GM18870 (cell line): ENCODE measurements around the gene ACOT9.
"Not testable (repeated sequence)": the region's sequence is repeated elsewhere in the genome, so short reads cannot be mapped to it uniquely, and the experiment has no call there.

Experiments
- ATAC-seq: cut with Tn5 transposase; IDR thresholded peaks from one replicate; pipeline ENCODE4 v1.9.1; 2021; ENCODE audit warnings: moderate library complexity; ENCODE audit not compliant: unreplicated experiment

Gene ACOT9

DNA sequence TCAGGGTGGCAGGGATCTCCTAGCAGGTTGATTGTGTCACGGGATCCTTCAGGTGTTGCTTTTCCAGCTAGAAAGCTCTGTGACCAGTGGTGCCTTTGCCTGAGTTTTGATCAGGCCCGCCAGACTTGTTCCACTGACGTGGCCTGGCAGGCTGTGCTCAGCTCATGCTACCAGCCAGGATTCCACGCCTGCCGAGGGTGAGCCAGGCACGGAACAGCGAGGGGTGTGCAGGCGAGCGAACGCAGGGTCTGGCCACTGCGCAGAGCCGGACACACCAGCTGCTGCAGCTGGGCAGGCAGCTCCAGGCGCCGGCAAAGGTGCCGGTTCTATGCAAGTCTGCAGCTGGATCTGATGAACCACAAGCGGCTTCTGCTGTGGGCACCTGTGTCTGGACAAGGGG, 22.8 kb upstream of the ACOT9 start:
- no peak for ATAC-seq

DNA sequence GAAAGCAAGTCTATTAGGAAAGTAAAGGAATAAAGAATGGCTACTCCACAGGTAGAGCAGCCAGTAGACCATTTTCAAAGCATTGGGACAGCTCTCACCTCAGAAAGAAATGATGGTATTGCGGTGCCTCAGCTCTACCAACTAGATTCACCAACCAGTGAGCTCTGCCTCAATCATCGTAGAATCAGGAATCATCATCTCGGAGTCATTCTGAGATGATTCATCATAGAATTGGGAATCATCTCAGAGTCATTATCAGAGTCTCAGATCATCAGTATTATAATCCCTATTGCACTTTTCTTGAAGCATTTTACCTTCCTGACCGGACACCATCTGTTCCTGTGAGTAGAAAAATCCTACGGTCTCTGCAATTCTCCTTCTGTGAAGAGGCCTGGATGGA, 22.4 kb upstream of the ACOT9 start:
- no peak for ATAC-seq

DNA sequence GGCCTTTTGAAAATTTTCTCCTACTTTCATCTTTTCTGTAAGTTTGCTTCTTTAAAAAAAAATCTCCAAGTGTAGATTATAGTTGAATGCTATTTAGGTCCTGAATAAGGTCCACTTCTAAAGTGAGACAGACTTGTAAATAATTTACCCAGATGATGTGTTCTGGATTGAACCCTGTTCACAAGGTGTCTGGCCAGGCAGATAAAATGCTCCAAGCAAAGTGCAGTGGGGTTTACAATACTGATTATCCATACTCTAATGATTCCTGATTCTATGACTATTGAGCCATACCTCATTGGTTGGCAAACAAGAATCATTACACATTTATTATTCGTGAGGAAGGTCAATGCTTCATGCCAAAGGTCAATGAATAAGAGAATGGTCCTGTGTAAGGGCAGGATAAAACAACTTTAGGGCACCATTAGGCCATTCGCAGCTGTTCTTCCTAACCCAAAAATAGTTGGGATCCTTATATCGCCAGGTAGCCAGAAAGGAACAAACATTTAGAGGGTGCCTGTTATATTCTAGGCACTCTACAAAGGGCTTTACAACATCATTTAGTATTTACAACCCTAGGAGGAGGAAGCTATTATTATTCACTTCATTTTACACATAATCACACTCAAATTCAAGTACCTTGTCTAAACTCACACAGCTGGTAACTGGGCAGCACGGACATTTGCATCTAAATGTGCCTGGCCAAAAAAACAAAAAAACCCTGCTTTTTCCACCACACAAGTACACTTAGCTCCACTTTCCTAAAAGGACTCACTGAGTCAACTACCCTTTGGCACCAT, 21.3 kb upstream of the ACOT9 start:
- no peak for ATAC-seq

DNA sequence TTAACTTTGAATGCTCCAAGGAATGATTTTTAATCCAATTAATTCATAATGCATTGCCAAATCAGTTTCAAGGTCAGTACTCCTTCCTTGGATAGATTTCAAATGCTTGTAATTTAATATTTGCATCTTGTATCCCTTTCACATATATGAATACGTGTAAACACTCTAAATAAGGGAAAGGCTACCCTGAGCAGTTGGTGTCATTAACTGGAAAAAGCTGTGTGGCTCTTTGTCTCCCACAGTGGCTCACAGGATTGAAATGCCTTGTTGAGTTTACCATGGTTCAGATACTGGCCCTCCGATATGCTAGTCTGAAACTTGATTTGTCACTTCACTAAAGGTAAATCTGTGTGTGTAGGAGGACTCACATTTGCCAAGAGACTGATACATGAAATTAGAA, 16.7 kb upstream of the ACOT9 start:
- ATAC-seq, result no peak

DNA sequence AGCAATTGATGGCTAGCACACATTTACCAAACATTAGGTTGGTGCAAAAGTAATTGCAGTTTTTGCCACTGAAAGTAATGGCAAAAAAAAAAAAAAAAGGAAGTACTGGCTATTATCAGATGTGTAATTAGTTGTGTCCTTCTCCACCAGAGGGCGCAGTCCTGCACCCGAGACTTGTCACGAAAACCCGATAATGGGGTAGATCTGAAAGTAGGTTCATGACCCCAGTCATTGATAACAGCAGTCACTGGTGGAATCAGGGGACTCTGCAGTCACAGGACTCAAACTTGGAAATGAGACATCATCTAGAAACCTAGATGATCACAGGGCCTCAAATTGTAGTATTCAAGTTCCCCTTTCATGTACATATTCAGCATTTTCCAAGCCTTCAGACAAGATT, 13.1 kb upstream of the ACOT9 start:
- ATAC-seq, result peak; percentile 70

DNA sequence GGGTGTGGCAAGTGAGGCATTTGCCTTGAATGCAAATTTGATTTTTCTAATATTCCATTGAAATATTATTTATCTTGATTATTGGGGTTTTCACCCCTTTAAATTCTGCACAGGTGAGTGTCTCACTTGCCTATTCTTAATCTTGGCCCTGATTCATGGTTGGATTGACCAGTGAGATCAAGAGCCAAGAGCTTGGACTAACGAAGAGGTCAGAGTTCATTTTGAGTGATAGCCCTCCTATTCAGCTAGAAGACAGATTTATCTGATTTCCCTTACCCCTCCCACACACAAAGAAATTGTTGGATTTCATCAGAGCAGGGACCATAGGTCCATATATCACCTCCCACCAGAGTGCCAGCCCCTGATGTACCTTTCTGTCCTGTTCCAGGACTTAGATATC, 11.6 kb upstream of the ACOT9 start:
- no peak for ATAC-seq

DNA sequence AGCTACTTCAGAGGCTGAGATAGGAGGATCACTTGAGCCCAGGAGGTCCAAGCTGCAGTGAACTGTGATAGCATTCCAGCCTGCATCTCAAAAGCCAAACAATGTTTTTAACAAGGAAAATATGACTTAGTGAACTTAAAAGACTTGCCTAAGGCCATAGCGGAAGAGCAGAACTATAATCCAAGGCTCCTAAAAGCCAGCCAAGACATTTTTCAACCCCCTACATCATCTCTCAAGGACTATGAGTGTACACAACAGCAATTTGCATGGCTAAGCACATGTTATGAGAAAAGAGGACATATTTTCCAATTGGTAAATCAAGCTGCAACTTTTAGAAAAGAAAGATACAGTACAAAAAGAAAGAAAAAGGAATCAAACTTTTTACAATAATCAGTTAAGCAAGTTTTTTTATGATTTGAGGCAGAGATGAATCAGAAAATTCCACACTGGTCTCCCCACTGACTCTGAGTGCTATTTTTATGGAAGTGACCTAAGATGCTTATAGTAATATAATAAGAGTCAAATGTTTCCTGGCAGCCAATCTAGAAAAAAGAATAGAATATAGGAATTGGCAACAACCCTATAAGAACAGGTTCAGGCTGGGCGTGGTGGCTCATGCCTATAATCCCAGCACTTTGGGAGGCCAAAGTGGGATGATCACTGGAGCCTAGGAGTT, 9.8 kb upstream of the ACOT9 start:
- ATAC-seq, result no peak

DNA sequence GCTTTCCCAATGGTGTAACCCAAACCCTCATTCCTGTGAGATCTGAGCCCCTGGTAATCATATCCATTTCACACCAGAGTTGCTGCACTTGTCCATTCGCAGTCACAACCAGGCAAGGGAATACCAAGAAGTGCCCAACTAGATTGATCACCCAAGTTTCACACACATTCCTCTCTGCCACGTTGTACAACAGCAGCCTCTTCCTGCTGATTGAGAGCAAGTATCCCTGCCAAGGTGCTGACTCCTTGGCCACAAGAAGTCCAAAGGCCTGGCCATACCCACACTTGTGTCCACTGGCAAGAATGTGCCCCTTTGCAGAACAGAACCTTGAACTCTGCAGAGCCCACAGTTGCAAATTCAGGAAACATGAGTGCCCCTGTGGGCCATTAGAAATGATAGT, 6.5 kb upstream of the ACOT9 start:
- ATAC-seq, result no peak

DNA sequence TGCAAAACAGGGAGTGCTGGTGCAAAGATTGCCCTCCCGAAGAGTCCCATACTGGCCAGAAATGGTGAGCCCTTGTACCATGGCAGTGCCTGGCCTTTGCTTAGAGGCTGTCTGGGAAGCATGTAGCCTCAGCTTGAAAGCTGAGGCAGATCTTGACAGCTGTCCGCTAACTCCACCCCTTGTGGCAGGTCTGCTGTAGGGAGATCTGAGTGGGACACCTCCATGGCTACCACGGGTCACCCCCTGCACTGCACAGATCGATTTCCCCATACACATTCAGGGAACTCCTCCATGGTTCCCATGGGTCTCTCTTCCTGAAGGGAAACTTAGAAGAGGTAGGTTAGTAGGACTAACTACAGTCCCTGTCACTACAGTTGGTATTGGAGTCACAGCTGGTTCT, 6.1 kb upstream of the ACOT9 start:
- ATAC-seq, result no peak

DNA sequence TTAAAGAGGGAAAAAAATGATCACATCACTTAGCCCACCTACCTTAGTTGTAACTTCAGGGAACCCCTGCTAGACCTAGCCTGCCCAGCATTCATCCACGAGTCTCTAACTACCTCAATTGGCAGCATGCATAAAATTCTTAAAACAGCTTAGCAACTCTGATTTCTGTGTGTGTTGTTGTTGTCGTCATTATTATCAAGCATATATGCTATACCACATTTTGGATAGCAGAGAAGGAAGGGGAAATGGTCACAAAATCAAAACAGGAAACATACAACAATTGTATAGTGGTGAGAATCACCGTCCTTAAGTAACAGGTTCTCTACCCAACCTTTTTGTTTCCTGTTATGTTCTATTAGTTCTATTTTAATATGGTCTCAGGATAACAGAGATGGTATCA, 2.7 kb upstream of the ACOT9 start:
- ATAC-seq, result no peak

DNA sequence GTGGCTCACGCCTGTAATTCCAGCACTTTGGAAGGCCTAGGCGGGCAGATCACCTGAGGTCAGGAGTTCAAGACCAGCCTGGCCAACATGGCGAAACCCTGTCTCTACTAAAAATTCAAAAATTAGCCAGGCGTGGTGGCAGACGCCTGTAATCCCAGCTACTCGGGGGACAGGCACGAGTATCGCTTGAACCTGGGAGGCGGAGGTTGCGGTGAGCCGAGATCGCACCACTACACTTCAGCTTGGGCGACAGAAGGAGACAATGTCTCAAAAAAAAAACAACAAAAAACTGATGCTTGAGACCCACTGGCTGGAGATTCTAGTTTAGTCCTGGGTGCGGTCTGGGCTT, 521 bp upstream of the ACOT9 start:
- ATAC-seq, result not testable (repeated sequence)

DNA sequence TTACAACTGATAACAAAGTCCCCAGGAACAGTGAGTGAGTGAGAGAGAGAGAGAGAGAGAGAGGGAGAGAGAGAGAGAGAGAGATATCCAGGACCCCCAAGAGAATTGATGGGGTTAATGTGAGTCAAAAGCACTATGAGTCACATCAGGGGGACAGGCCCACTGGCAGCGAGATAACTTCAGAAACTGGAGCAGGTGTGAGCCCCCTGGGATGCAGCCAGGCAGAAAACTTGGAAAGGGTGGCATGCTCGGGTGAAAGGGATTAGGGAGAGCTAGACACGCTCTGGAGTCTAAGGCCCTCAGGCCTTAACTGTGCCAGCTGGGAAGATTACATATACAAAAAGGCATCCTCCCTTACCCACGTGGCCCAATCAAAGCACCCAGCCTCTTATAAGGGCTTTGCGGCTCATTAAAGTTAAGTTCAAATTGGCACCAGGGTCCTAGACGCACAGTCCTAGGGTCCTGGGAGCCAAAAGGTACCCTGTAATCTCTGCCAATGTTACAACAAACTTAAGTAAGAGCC, 841 bp downstream of the ACOT9 start:
- no peak for ATAC-seq

DNA sequence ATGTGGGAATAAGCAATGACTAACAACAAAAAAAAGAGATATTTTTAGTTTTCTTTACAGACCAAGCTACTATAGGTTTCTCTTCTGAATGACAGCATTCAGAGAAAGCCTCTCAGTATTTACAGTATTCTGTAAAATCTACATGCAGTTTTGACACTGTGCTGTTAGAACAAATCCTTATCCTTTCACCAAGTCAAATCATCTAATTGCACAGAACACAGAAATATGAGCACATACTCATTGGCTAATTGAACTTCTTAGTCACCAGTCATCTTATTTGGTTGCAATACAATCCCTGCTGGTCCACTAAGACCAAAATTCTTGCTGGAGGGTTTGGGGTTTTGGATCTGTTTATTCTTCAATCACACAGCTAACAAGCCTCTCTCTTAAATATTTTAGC, 5.7 kb downstream of the ACOT9 start:
- ATAC-seq, result no peak

DNA sequence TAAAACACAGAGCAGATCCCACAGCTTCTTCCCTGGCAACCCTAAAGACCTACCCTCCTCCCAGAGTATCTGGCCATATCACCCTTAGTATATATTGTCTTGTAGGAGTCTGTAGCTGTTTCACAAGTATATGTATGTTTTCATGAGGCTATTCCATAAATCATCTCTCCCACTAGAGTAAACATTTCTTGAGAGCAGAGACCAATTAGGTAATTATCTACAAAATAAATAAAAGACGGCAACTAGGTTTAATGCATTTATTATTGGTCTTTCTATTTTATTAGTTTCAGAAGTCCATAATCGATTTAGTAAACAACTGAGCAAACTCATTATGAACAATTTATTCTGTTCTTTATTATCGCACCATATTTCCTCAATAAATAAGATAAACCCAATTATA, 7.0 kb downstream of the ACOT9 start:
- ATAC-seq, result no peak

DNA sequence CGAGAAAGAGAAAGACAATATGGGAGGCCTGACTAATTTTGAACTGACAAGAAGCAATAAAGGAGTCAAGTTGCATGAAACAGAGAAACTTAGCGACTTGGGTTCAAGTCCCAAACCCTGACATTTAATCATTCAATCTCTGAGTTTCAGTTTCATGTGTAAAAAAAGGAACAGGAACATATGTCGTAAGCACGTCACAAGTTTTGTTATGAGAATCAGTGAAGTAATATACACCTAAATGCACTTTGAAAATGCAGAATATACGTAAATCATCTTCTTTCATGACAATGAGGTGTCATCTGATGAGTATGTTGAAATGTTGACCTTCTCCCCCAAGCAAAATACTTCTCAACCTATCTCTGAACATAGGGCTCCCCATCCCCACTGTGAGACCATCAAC, 10.4 kb downstream of the ACOT9 start:
- ATAC-seq, result peak; percentile 90

DNA sequence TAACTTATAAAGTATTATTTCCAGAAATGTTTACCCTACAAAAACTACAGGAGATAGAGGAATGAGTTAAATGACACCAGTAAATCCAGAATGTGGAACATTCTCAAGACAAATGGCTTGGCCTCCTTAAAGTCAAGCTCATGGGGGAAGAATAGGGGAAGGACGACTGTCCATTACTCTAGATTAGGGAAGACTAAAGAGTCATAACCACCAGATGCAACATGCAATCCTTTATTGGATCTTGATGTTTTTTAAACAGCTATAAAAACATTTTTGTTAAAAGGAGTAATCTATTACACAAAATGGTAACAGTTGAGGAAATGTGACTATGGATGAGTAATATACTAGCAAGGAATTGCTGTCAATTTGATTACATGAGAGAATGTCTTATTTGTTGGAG, 11.1 kb downstream of the ACOT9 start:
- no peak for ATAC-seq

DNA sequence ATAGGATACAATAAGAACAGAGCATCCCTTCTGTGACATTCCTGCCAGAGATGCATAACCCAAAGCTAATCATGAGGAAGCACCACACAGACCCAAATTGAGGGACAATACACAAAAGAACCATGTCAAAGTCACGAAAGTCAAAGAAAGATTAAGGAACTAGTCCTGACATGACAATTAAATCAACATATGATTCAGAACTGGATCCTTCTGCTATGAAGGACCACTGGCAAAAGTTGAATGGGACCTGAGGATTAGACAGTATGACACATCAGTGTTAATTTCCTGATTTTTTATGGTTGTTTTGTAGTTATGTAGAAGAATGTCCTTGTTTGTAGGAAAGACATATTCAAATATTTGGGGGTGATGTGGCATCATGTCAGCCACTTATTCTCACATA, 13.9 kb downstream of the ACOT9 start:
- ATAC-seq, result no peak

DNA sequence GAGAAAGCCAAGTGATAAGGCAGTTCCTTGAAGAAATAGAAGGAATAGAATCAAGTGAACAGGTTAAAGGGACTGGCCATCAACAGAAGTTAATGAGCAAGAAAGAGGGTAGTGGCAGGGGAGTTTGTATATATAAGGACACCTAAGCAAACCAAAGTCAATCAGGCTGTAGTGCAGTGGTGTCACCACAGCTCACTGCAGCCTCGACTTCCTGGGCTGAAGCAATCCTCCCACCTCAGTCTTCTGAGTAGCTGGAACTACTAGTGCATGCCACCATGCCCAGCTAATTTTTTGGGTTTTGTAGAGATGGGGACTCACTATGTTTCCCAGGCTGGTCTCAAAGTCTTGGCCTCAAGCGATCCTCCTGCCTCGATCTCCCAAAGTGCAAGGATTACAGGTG, 15.9 kb downstream of the ACOT9 start:
- no peak for ATAC-seq

DNA sequence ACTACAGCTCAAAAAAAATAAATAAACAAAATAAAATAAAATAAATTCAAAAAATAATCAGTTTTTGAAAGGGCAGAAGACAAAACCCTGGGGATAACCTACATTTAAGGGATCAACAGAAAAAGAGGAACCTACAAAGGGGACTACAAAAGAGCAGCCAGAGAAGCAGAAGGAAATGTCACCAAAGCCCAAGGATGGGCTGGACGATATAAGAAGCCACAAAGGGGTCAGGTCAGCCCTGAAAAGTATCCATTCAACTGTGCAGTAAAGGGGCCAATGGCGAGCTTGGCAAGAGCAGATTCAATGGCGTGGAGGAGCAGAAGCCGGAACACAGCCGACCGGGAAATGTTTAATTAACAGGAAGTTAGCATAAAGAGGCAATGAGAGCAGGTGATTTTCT, 16.9 kb downstream of the ACOT9 start:
- ATAC-seq, result no peak

DNA sequence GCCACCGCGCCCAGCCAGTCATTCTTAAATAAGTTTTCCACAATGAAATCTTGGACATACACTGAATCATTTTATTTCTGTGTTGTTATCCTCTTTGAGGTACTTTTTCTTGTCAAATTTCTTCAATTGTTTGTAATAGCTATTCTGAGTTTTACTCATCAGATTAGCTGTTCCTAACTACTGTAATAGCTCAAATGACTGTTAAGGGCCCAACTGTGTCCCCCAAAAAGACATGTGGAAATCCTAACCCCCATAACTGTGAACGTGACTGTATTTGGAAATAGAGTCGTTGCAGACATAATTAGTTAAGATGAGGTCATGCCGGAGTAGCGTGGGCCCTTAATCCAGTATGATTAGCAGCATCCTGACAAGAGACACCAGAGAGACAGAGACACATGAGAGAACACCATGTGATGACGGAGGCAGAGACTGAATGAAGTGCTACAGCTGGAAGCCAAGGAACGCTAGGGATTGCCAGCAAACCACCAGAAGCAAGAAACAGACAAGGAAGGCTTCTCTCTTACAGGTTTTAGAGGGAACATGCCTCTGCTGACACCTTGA, 22.9 kb downstream of the ACOT9 start:
- no peak for ATAC-seq

DNA sequence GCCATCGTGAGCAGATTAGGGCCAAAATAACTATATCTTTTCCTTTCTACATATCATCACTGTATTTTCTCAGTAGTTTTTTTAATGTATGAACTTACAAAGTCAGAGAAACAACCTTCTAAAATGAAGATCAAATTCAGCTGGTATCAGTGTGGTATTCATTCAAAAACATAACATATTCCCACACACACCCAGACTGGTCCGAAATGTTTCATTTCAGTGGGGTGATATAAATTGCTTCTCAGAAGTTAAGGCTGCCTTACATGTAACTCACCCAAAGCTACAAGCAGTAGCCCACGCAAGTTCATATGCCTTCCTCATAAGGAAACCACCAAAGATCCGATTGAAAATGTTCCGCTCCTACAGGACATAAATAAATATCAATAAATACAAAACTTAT, 37.8 kb downstream of the ACOT9 start:
- no peak for ATAC-seq

DNA sequence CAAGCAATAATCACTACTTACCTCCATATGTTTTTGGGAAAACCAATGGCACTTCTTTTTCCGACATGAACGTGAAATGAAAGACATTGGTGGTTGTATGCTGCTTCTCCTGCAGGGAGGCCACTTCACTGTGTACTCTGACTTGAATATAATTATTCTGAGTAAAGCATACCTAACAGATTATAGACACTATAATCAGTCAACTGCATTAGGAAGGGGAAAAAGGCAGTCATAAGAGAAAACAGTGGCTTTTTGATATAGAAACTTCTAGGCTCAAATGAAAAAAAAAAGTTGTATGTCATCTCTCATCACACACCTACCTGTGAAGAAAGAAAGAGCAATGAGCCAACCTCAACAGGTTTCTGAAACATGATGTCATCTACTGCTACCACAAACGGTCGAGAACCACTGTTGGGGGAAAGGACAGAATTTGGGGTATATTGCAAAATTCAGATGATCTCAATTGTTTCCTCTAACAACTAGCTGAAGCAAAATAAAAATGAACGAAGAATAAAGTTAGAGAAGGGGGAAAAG, 38.3 kb downstream of the ACOT9 start:
- no peak for ATAC-seq
